Pancreas (tissue), 10 donors: Measurements from ENCODE around the gene GUCY2C. TPM values are rescaled to one million over a fixed set of nuclear protein-coding genes. Genes with fewer than 3 reads are reported as not detected.
"Not testable (repeated sequence)": the region's sequence is repeated elsewhere in the genome, so short reads cannot be mapped to it uniquely, and the experiment has no call there.

Experiments
- ATAC-seq, 4 donors: fragments of 200-7000 bp; cut with Tn5 transposase; one replicate each; pipeline versions ENCODE4 v1.8.0 to v1.9.1; 2020; ENCODE audit warnings: mild to moderate bottlenecking in 4 of 4, moderate library complexity in 4 of 4
- DNase-seq, 6 donors: peaks; one replicate each; pipeline ENCODE4 v3.0.0-alpha.2; 2020
- FAIRE-seq: peaks from 2 replicates; lab custom pipeline; 2012; peaks lifted over from hg19 to GRCh38; lab: Jason Lieb, UNC
- H3K27ac ChIP-seq, 4 donors: fragments of 200-600 bp; sonication (generic); 1 replicate in 3 of 4; 2 replicates in 1 of 4; pipeline versions ENCODE4 v1.5.0 to v1.8.0; 2020
- H3K27me3 ChIP-seq, 4 donors: fragments of 200-600 bp; one replicate each; pipeline ENCODE4 v1.8.0; 2021
- H3K36me3 ChIP-seq, 3 donors: fragments of 200-600 bp; sonication (generic) in 1 of 3; one replicate each; pipeline versions ENCODE4 v1.5.0 to v1.8.0; 2020 to 2021
- H3K4me1 ChIP-seq, 3 donors: fragments of 200-600 bp; one replicate each; pipeline ENCODE4 v1.8.0; 2021
- H3K4me3 ChIP-seq, 4 donors: fragments of 200-600 bp; sonication (generic) in 2 of 4; one replicate each; pipeline versions ENCODE4 v1.5.0 to v1.8.0; 2020 to 2021
- H3K9me3 ChIP-seq, 4 donors: fragments of 200-600 bp; one replicate each; pipeline ENCODE4 v1.8.0; 2021
- WGBS, 2 donors: extraction: QIAGEN DNeasy Blood & Tissue Kit; methylation state at CpG; one replicate each; pipeline ENCODE4 v1.1.7; 2013; 5-methylcytosine and 5-hydroxymethylcytosine counted together
- intact Hi-C, 3 donors: fragments of 100-400 bp; cut with DNase I; formaldehyde crosslinking; loops; one replicate each; pipeline versions ENCODE4 v1.11.1 to v1.14.2; 2022
- polyA plus RNA-seq, 2 donors: library from polyadenylated mRNA; stranded (reverse); fragments of 200-250 nt; gene quantifications; one replicate each; pipeline ENCODE4 v1.2.3, GENCODE V29; 2013
- total RNA-seq, 6 donors: library from RNA; stranded (reverse); fragmentation: NEBNext Ultra II Directional in 4 of 6; extraction: Animal tissue kit (Norgen Biotek cat#: 25700) in 4 of 6; gene quantifications; one replicate each; pipeline versions ENCODE4 v1.2.1 to v1.2.4, GENCODE V29; 2021 to 2023
- TF ChIP-seq, protein P1 (sequence below), 4 donors: fragments of 200-600 bp; sonication (generic) in 3 of 4; IDR thresholded peaks; one replicate each; pipeline versions ENCODE4 v1.5.0 to v1.8.0; 2021; ENCODE audit warnings: antibody characterized with exemption in 4 of 4
- donor health status: healthy with polysubstance abuse.
- donor health status: DM: no; HTN: no; CAD: no; lungs with moderate emphysema.
- donor health status: DM: no; HTN: no; CAD: no.
- donor health status: control.
- donor health status: control.
- donor health status: Bipolar disorder and iron deficiency.
- donor health status: DM: yes; HTN: yes; CAD: no.
- donor health status: DM: no; HTN: no; CAD: no.
- donor health status: DM: no; HTN: no; CAD: no.
- donor health status: DM: yes; HTN: yes; CAD: no.

GUCY2C gene
- total and polyA plus RNA-seq, 8 donors: 0.02 to 0.08 TPM; not detected in 6

GRCh38 chr12:14689996-14690395, 6.4 kb downstream of the GUCY2C start:
- FAIRE-seq (no peak), ATAC-seq (no peak), DNase-seq (no peak)
- Histone ChIP-seq H3K36me3 (no peaks in the 10 kb centered on the region), H3K4me1 (no peaks in the 10 kb centered on the region), H3K27ac (no peak overlapping the region), H3K4me3 (no peak overlapping the region), H3K27me3 (no peaks in the 10 kb centered on the region), H3K9me3 (no peaks in the 10 kb centered on the region)
- TF ChIP-seq, protein P1, sequence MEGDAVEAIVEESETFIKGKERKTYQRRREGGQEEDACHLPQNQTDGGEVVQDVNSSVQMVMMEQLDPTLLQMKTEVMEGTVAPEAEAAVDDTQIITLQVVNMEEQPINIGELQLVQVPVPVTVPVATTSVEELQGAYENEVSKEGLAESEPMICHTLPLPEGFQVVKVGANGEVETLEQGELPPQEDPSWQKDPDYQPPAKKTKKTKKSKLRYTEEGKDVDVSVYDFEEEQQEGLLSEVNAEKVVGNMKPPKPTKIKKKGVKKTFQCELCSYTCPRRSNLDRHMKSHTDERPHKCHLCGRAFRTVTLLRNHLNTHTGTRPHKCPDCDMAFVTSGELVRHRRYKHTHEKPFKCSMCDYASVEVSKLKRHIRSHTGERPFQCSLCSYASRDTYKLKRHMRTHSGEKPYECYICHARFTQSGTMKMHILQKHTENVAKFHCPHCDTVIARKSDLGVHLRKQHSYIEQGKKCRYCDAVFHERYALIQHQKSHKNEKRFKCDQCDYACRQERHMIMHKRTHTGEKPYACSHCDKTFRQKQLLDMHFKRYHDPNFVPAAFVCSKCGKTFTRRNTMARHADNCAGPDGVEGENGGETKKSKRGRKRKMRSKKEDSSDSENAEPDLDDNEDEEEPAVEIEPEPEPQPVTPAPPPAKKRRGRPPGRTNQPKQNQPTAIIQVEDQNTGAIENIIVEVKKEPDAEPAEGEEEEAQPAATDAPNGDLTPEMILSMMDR (IDR thresholded peaks at IDR 0.05): no peak
- intact Hi-C loops: no loop called here

DNA sequence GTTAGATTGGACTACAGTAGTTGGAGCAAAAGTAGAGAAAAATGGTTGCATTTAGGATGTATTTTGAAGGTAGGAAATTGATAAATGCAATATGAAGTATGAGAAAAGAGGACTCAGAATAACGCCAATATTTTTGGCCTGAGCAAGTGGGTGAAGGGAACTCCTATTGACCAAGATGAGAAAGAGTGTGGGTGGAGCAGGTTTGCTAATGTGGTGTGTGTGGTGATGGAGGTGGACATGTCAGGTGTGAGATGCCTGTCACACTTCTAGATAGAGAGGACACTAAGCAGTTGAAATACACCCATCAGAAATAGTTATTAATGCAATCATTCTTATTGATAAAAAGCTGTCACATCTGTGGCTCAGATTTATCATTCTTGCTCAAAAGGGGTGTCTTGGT, 7.3 kb downstream of the GUCY2C start:
- WGBS, 2 donors: 88 to 94% methylated on average over 1 of the region's 1 CpG
- intact Hi-C loops: no loop called here
- H3K4me1 ChIP-seq: no peaks in the 10 kb centered on the region
- no peaks in the 10 kb centered on the region for H3K9me3 ChIP-seq
- FAIRE-seq: no peak
- no peaks in the 10 kb centered on the region for H3K36me3 ChIP-seq
- H3K27me3 ChIP-seq: no peaks in the 10 kb centered on the region
- ATAC-seq: no peak
- TF ChIP-seq, protein P1 (IDR thresholded peaks at IDR 0.05): no peak
- DNase-seq: no peak
- no peak overlapping the region for H3K4me3 ChIP-seq
- H3K27ac ChIP-seq: no peak overlapping the region

DNA sequence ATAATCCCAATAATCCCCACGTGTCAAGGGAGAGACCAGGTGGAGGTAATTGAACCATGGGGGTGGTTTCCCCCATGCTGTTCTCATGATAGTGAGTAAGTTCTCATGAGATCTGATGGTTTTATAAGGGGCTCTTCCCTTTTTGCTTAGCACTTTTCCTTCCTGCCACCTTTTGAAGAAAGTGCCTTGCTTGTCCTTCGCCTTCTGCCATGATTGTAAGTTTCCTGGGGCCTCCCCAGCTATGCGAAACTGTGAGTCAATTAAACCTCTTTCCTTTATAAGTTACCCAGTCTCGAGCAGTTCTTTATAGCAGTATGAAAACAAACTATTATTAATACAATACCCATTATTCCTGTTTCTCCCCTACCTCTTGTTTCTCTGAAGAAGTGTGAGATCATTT, 14.2 kb downstream of the GUCY2C start:
- 86 to 97% methylated on average over 4 of the region's 4 CpGs for WGBS, 2 donors
- H3K4me3 ChIP-seq, intact Hi-C loops, H3K27ac ChIP-seq, ATAC-seq, H3K9me3 ChIP-seq, H3K4me1 ChIP-seq, H3K36me3 ChIP-seq, H3K27me3 ChIP-seq, FAIRE-seq, DNase-seq: not testable (repeated sequence)

DNA sequence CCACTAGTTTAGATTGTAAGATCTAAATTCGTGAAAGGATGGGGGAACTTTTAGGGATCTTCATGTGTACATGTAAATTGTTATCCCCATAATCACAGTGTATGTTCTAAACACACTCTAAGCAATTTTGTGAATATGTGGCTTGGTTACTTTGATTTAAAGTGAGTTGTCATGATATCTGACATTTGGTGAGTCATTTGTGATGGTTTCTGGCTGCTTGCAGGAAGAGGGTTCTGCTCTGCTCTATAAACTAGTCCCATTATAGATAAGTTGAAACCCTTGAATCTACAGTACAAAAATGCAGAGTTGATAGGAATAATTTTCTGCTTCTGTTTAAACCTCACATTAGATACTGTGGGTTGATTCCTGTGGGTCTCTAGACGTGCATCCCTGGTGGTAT, 14.8 kb downstream of the GUCY2C start:
- no peaks in the 10 kb centered on the region for H3K4me1 ChIP-seq
- DNase-seq: no peak
- H3K36me3 ChIP-seq: no peaks in the 10 kb centered on the region
- no peak for ATAC-seq
- H3K9me3 ChIP-seq: no peaks in the 10 kb centered on the region
- no peaks in the 10 kb centered on the region for H3K27me3 ChIP-seq
- intact Hi-C loops: no loop called here
- 89 to 90% methylated on average over 2 of the region's 2 CpGs for WGBS, 2 donors
- FAIRE-seq: no peak
- TF ChIP-seq, protein P1 (IDR thresholded peaks at IDR 0.05): no peak
- H3K4me3 ChIP-seq: no peak overlapping the region
- no peak overlapping the region for H3K27ac ChIP-seq

DNA sequence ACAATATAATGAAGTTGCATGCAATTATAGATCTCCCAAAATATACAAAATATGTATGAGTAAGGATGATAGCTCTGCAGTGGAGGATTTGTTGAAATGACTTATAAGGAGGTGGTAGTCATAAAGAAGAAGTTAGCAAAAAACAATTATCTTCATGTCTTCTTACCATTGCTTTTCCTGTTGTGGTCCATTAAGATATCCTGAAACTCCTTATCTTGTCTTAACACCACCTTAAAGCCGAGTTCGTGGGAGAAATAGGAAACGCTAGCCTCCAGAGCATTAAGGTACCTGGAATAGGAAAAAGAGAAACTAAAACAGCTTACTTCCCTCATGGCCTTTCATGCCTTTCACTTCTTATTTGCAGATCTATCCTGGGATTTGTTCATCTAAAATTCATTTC, 15.2 kb downstream of the GUCY2C start:
- FAIRE-seq (no peak), DNase-seq (no peak), ATAC-seq (no peak)
- Histone ChIP-seq H3K4me1 (no peaks in the 10 kb centered on the region), H3K9me3 (no peaks in the 10 kb centered on the region), H3K27me3 (no peaks in the 10 kb centered on the region), H3K36me3 (no peaks in the 10 kb centered on the region), H3K27ac (no peak overlapping the region), H3K4me3 (no peak overlapping the region)
- intact Hi-C loops: no loop called here
- TF ChIP-seq, protein P1 (IDR thresholded peaks at IDR 0.05): no peak
- 89 to 92% methylated on average over 3 of the region's 3 CpGs for WGBS, 2 donors
